NOMO-1 treated with DMSO at 0.1 percent for 48 hours (cell line): ENCODE measurements around the gene ADGRG1.

Experiments used
- DNase-seq: peaks from one replicate; lab custom pipeline; 2025; ENCODE audit not compliant: unreplicated experiment; lab: John Stamatoyannopoulos, UW

The ADGRG1 gene

GRCh38 chr16:57619606-57620334, 8.7 kb upstream of the ADGRG1 start:
- no peak for DNase-seq

GRCh38 chr16:57620335-57621231, 7.8 kb upstream of the ADGRG1 start:
- no peak for DNase-seq

GRCh38 chr16:57621521-57622271, 6.7 kb upstream of the ADGRG1 start:
- DNase-seq = no peak

- no peak for DNase-seq
Observed at GRCh38 chr16:57622361-57623250, 5.8 kb upstream of the ADGRG1 start.

- no peak for DNase-seq
Observed at GRCh38 chr16:57623251-57624043, 5.0 kb upstream of the ADGRG1 start.

GRCh38 chr16:57624044-57624688, 4.3 kb upstream of the ADGRG1 start:
- no peak for DNase-seq

- no peak for DNase-seq
Observed at GRCh38 chr16:57624806-57625500, 3.5 kb upstream of the ADGRG1 start.

- no peak for DNase-seq
Observed at GRCh38 chr16:57626420-57627170, 1.8 kb upstream of the ADGRG1 start.

GRCh38 chr16:57627184-57627871, 1.1 kb upstream of the ADGRG1 start:
- no peak for DNase-seq

- DNase-seq = no peak
Observed at GRCh38 chr16:57628783-57629293, 408 bp downstream of the ADGRG1 start.

- DNase-seq = no peak
Observed at GRCh38 chr16:57629516-57630406, 1.3 kb downstream of the ADGRG1 start.

- no peak for DNase-seq
Observed at GRCh38 chr16:57630407-57630797, 2.0 kb downstream of the ADGRG1 start.

GRCh38 chr16:57630931-57631845, 2.8 kb downstream of the ADGRG1 start:
- DNase-seq = no peak

GRCh38 chr16:57632568-57632967, 4.1 kb downstream of the ADGRG1 start:
- DNase-seq = no peak
